HuH-7 (cell line): ENCODE measurements around the gene FAM53B.
A peak's percentile ranks its signal among the peaks of the same experiment; 100 is the strongest.
"Not testable (repeated sequence)": the region's sequence is repeated elsewhere in the genome, so short reads cannot be mapped to it uniquely, and the experiment has no call there.

Source experiments
- DNase-seq: peaks from one replicate; pipeline ENCODE4 v3.0.0; 2011; ENCODE audit warnings: low spot score

The FAM53B gene

DNA sequence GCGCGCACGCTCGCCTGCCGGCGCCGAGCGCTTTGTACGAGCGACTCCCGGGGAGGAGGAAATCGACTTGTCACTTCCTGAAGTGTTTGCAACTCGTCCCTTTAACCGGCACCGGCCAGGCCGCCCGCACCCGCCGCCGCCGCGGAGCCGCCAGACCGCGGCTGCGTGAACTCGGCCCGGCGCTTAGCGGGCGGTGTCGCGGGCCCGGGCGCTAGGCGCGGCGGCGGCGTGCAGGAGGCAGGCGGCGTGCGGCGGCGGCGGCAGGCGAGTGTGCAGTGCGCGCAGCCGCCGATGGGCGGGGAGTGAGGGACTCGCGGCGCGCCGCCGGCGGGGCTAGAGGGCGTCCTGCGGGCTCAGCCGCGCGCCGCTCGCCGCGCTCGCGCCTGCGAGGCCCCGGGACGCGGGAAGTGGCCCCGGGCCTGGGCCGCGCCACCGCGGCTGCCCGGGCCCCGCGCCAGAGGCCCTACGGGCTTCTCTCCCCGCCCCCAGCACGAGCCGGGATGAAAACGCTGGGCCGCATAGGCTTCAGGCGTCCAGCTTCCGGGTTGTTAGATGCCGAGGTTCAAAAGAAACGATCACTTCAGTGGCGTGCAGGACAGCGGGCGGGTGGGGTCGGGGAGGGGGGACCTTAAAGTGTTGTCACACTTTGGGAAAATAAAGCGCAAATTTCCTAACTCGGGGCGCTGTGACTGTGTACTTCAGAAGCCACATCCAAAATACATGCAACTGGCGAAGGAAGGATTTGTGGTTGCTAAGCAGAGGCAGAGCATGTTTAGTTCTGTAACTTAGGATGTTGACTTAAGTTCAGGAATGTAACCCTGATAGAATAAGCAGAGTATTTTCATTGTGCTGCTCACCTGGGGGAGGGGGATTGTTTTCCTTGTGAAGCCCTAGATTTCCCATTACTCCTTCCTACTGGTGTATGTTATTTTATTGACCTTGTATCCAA, at the start of gene FAM53B:
Gene FAM53B (minus strand): TSS at position 277 of the 949 bp plus-strand sequence. CDS start 37,665 bp downstream, outside the sequence.
- DNase-seq, result peak; percentile 87

DNA sequence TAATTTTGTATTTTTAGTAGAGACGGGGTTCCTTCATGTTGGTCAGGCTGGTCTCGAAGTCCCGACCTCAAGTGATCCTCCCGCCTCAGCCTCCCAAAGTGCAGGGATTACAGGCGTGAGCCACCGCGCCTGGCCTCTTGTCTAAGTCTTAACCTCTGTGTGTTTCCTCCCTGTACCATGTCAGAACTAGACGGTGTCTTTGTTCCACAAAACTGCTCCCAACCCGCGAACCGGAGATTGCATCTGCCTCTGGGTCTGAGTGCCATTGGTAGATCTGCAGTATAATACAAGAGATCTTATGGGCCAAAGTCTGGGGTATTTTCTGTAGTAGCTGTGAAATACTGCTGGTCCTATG, 48.8 kb upstream of the FAM53B start:
- no peak for DNase-seq

DNA sequence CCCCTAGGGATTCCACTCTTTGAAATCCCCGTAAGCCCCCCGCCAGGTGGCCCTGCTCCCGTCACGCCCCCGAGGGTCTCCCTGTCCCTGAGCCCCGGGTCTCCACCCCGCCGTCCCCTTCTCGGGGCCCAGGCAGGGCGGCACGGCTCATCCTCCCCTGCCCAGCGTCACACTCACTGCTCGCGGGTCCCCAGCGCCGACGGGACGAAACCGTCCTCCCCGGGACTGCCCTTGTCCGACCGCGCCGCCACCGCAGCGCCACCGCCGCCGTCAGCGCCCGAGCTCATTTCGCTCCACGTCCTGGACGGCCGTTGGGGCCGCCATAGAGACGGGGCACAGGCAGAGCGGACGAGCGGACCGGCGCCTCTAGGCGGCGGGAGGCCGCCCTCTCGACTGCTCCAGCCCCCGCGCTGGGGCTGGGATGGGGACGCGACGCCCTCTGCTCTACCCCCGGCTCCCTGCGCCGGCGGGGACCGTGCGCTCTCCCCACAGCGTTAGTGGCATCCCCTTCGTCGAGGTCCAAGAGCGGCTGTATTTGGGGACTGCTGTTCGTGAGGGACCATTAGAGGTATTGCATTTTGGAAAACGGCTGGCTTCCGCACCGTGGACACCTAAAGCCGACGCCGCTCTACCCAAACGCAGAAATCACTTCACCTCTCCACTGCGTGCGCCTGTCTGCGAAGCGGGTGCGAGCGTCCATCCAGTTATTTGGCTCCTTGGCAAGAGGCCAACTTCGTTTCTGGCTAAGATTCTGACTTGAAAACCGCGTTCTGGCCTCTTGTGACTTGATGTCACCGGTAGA, 47.6 kb upstream of the FAM53B start, which contains the start of gene EEF1AKMT2:
Gene EEF1AKMT2 (minus strand): TSS at position 341 of the 802 bp plus-strand sequence. CDS start 54 bp downstream, at position 287.
- DNase-seq, result peak; percentile 88

DNA sequence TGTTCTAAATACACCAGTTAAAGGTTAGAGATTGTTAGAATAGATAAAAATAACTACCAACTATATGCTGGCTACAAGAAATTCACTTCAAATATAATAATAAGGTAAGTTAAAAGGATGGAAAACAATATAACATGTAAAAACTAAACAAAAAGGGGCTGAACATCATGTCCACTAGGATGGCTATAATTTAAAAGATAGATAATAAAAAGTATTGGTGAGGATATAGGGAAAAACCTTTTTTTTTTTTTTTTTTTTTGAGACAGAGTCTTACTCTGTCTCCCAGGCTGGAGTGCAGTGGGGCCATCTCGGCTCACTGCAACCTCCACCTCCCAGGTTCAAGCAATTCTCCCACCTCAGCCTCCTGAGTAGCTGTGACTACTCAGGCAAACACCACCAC, 38.7 kb upstream of the FAM53B start:
- DNase-seq, result not testable (repeated sequence)

GRCh38 chr10:124768791-124769190, 24.6 kb upstream of the FAM53B start:
- no peak for DNase-seq

GRCh38 chr10:124765256-124765655, 21.1 kb upstream of the FAM53B start:
- no peak for DNase-seq

- no peak for DNase-seq
Observed at GRCh38 chr10:124763267-124763666, 19.1 kb upstream of the FAM53B start.

DNA sequence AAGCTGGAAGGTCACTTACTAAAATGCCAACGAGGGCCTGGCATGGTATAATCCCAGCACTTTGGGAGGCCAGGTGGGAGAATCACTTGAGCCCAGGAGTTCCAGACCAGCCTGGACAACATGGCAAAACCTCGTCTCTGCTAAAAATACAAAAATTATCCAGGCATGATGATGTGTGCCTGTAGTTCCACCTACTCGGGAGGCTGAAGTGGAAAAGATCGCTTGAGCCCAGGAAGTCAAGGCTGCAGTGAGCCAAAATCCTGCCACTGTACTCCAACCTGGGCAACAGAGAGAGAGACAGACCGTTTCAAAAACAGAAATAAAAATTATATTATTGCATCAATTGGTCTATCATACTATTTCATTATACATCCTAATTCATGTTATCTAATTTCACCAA, 18.1 kb upstream of the FAM53B start:
- no peak for DNase-seq

GRCh38 chr10:124756156-124756903, 12.2 kb upstream of the FAM53B start:
- DNase-seq, result no peak

GRCh38 chr10:124755581-124755980, 11.4 kb upstream of the FAM53B start:
- no peak for DNase-seq

- no peak for DNase-seq
Observed at GRCh38 chr10:124754227-124754626, 10.0 kb upstream of the FAM53B start.

- no peak for DNase-seq
Observed at GRCh38 chr10:124748953-124749645, 4.9 kb upstream of the FAM53B start.

DNA sequence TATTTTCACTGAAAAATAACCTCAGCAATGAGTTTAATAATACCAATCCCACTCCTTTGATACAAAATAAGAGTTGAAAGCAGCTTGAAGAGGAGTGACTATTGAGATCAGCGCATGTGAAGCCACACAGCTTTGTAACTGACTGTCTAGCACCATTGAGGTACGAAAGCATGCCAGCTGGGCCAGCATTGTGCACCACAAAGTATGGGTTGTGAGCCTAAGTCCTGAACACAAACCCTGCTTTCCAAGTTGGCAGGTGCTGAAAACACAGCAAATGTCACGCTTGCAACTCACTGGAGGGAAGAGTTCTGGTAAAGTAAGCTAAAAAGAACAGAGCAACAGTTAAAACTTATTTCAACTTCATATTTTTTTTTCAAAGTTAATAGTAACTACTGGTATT, 4.0 kb upstream of the FAM53B start:
- DNase-seq, result no peak

GRCh38 chr10:124747745-124748144, 3.6 kb upstream of the FAM53B start:
- no peak for DNase-seq

DNA sequence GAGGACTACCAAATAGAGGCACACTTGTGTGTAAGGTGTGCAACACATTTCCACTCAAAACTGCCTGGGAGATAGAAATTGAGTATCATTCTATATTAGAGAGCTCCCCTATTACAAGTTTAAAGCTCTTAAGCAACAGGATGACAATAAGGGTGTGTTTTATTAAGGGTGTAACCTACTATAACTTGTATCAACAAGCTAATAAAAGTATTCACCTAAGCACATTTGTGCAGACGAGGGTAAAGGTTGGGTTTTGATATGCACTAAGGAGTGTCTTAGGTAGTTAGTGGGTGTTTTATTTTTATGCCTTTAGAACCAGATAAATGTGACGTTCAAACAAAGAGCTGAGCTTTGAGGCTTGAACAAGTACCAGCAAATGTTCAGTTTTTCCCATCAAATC, 2.8 kb upstream of the FAM53B start:
- no peak for DNase-seq

DNA sequence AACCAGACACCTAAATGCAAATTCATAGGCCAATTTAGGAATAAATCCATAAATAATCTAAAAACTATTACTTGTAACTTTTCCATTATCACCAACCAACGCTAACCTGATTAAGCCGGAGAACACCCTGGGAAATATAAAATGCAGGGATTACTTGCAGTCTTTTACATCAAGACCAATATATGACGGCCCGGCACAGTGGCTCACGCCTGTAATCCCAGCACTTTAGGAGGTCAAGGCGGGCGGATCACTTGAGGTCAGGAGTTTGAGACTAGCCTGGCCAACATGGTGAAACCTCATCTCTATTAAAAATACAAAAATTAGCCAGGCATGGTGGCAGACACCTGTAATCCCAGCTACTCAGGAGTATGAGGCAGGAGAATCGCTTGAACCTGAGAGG, 2.3 kb upstream of the FAM53B start:
- not testable (repeated sequence) for DNase-seq

DNA sequence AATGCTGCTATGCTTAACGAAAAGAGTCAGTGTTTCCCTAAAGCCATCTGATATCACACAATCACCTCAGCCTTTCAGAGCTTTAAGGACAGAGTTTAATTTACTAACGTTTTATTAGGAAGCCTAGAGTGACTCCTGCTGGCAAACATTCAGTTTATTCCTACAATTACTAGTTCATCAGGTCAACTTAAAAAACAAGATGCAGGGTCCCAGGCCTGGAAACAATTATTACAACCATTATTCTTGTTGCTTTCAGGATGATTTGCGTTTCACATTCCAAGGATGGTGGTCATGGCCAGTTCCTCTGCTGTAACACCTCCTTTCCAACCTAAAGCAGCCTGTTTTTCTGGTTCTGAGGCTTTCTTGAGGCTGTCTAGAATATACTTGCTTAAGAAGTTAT, 1.5 kb upstream of the FAM53B start:
- no peak for DNase-seq

DNA sequence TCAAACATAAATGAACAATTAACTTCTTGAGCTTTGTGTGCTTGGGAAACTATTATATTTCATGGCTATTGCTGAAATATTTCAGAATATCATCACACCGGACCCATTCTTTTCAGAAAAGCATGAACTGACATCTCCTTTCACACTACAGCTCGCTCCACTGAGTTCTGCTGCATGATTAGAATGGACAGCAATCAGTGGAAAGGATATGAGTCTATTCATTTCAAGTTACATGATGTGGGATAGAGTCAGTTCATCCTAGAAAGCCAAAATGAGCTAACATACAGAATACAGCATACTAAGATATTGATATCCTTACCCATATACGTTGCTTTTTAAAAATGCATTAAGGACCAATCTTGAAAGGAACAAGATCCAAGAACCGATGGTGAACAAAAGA, 1.1 kb upstream of the FAM53B start:
- DNase-seq, result no peak

- DNase-seq, result no peak
Observed at GRCh38 chr10:124743191-124744101, 732 bp downstream of the FAM53B start.

DNA sequence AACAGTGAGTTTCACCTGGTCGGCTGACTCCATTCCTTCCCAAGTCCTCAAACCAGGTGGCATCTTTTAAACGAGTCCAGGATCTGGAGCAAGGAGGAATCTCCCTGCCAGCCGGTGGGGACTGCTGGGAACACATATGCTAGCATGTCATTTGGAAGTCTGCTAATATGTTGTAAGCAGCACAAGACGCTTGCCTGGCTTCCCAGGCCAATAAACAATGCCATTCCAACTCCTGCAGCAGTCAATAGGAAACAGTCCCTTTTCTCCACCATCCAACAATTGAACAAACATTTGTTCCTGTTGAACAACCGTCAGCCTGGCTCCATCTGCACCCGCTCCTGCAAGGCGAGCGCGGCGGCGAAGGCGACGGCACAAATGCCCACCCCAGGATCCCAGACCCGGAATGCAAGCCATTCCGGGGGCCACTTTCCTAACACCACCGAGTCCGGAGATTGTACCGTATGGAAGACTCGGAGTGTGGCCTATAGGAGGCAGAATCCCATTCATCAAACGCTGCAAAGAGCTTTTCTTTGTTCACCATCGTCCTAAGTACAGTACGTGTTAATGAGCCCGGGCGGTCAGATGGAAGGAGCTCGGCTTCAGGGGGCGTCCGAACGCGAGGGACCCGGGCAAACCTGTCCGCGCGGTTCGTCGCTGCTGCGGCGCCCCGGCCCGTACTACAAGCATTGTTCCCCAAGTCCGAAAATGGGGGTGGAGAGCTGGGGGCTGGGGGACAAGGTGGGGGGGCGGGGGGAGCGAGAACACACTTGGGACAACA, 1.6 kb downstream of the FAM53B start:
- DNase-seq, result no peak
